ENCODE data around the gene HRC. TPM values are rescaled to one million over a fixed set of nuclear protein-coding genes. Genes with fewer than 3 reads are reported as not detected.

The HRC gene
- total RNA-seq, 2 donors from 2014 or later = 0.57 to 3.9 TPM

GRCh38 chr19:49114630-49115363 lies 40.4 kb downstream of the HRC start:
- peak overlapping the region; percentile 75 for H3K4me3 ChIP-seq (ENCODE audit: low read length)
- no peak for TF ChIP-seq CTCF (conservative IDR thresholded peaks at IDR 0.05)
- Mint-ChIP-seq H3K36me3 (ENCODE audit: low read depth) (peaks cover 4% of the 10 kb centered on the region), H3K9me3 (no peaks in the 10 kb centered on the region), H3K27ac (peak overlapping the region; percentile 35), H3K27me3 (ENCODE audit: insufficient read depth) (peaks cover 20% of the 10 kb centered on the region), H3K4me1 (peaks cover 13% of the 10 kb centered on the region), H3K4me3 (peak overlapping the region; percentile 57)
- no peak overlapping the region for H3K27ac ChIP-seq (ENCODE audit: low read depth, low read length)
- H3K27me3 ChIP-seq (ENCODE audit: control insufficient read depth, insufficient read depth, low read length, poor library complexity, severe bottlenecking) = peaks cover 5% of the 10 kb centered on the region
- 8 to 12% methylated on average over 28 to 68 of the region's 68 CpGs for WGBS, 2 experiments (ENCODE audit: insufficient coverage in 1 of 2, insufficient read length in 1 of 2)
- H3K4me1 ChIP-seq (ENCODE audit: control insufficient read depth, insufficient read depth, low read length) = no peaks in the 10 kb centered on the region
- DNase-seq = peak; percentile 88
- H3K9ac ChIP-seq (ENCODE audit: extremely low read depth, low read length, poor library complexity, severe bottlenecking) = no peak overlapping the region
- no peaks in the 10 kb centered on the region for H3K9me3 ChIP-seq (ENCODE audit: control insufficient read depth, low read length)
- H3K36me3 ChIP-seq (ENCODE audit: control insufficient read depth, insufficient read depth, low read length) = peaks cover 2% of the 10 kb centered on the region

DNA sequence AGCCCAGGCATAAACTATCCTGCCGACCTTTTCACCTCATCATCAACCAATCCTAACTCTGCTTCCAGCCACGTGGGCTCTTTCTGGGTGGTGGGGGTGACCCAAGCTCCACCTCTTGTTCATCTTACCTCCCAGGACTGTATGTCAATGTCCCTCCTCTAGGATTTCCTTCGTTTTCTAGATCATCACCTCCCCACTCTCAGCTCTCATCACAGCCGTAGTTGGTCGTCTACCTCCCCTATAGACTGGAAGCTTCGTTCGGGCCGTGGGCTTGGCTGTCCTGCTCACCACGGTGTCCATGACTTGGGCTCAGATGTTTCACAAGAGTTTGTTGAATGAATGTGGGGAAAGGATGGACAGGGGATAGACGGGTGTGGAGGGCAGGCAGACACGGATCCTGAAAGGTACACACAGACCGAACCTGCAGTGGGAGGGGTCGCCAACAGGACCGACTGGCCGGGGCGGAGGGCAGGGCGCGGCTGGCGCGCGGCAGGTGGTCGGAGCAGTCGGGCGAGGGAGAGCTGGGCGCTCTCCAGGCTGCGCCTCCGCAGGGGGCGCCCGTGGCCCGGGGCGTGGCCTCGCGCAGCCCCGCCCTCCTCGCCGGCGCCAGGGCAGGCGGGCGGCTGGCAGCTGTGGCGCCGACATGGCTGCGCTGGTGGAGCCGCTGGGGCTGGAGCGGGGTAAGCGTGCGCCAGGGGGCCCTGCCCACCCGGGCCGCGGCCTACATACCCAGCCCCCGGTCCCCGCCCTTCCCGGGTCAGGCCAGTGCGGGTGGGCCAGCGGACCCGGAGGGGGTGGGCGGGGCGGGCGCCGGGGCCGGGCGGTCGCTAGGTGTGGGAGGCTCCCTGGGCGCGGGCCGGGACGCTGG lies 41.2 kb downstream of the HRC start, which contains the start of gene LIN7B:
Gene LIN7B (plus strand): TSS at position 609 of the 868 bp plus-strand sequence. CDS start 35 bp downstream, at position 644.
- Mint-ChIP-seq H3K4me1 (peaks cover 13% of the 10 kb centered on the region), H3K27me3 (ENCODE audit: insufficient read depth) (peaks cover 17% of the 10 kb centered on the region), H3K9me3 (no peaks in the 10 kb centered on the region), H3K27ac (peak within 1 kb of the TSS; percentile 60), H3K36me3 (ENCODE audit: low read depth) (peaks cover 11% of the 10 kb centered on the region), H3K4me3 (peak within 1 kb of the TSS; percentile 57)
- peak; percentile 58 for TF ChIP-seq CTCF (conservative IDR thresholded peaks at IDR 0.05)
- Histone ChIP-seq H3K27ac (ENCODE audit: low read depth, low read length) (no peak within 1 kb of the TSS), H3K36me3 (ENCODE audit: control insufficient read depth, insufficient read depth, low read length) (peaks cover 9% of the 10 kb centered on the region), H3K4me3 (ENCODE audit: low read length) (peak within 1 kb of the TSS; percentile 78), H3K27me3 (ENCODE audit: control insufficient read depth, insufficient read depth, low read length, poor library complexity, severe bottlenecking) (no peaks in the 10 kb centered on the region), H3K9me3 (ENCODE audit: control insufficient read depth, low read length) (no peaks in the 10 kb centered on the region), H3K9ac (ENCODE audit: extremely low read depth, low read length, poor library complexity, severe bottlenecking) (no peak within 1 kb of the TSS), H3K4me1 (ENCODE audit: control insufficient read depth, insufficient read depth, low read length) (no peaks in the 10 kb centered on the region)
- peak; percentile 88 for DNase-seq
- WGBS, 2 experiments (ENCODE audit: insufficient coverage in 1 of 2, insufficient read length in 1 of 2) = 2 to 5% methylated on average over 9 to 66 of the region's 66 CpGs

DNA sequence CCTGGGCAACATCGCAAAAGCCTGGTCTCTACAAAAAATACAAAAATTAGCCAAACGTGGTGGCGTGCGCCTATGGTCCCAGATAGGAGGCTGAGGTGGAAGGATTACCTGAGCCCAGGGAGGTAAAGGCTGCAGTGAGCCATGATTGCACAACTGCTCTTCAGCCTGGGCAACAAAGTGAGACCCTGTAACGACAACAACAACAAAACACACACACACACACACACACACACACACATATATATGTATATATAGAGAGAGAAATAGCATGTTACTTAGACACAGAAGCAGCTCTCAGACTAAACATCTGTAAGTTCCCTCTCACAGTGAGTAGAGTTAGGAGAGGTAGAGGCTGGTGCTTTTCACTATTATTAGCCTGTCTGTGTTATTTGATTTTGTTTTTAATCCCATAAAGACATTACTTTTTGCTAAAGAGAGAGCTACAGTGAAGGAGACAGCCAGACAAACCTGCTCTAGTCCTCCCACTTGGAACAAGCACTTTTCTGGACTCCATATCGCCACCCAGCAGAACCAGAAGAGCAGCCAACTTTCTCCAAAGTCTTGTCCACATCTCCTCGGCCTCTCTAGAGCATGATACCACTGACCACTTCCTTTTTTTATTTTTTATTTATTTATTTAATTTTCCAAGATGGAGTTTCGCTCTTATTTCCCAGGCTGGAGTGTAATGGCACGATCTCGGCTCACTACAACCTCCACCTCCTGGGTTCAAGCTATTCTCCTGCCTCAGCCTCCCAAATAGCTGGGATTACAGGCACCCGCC lies 43.8 kb downstream of the HRC start:
- Histone ChIP-seq H3K27ac (ENCODE audit: low read depth, low read length) (no peak overlapping the region), H3K27me3 (ENCODE audit: control insufficient read depth, insufficient read depth, low read length, poor library complexity, severe bottlenecking) (no peaks in the 10 kb centered on the region), H3K4me1 (ENCODE audit: control insufficient read depth, insufficient read depth, low read length) (no peaks in the 10 kb centered on the region), H3K9me3 (ENCODE audit: control insufficient read depth, low read length) (no peaks in the 10 kb centered on the region), H3K4me3 (ENCODE audit: low read length) (no peak overlapping the region), H3K36me3 (ENCODE audit: control insufficient read depth, insufficient read depth, low read length) (peaks cover 34% of the 10 kb centered on the region), H3K9ac (ENCODE audit: extremely low read depth, low read length, poor library complexity, severe bottlenecking) (no peak overlapping the region)
- H3K36me3 Mint-ChIP-seq (ENCODE audit: low read depth) = peaks cover 30% of the 10 kb centered on the region
- no peak for DNase-seq
- H3K9me3 Mint-ChIP-seq = no peaks in the 10 kb centered on the region
- peaks cover 8% of the 10 kb centered on the region for H3K27me3 Mint-ChIP-seq (ENCODE audit: insufficient read depth)
- H3K4me3 Mint-ChIP-seq = no peak overlapping the region
- H3K27ac Mint-ChIP-seq = no peak overlapping the region
- 84 to 94% methylated on average over 7 to 10 of the region's 11 CpGs for WGBS, 2 experiments (ENCODE audit: insufficient coverage in 1 of 2, insufficient read length in 1 of 2)
- TF ChIP-seq CTCF (conservative IDR thresholded peaks at IDR 0.05) = no peak
- peaks cover 10% of the 10 kb centered on the region for H3K4me1 Mint-ChIP-seq
